Activated CD4-positive, alpha-beta T cell treated with anti-CD3 and anti-CD28 coated beads, Interleukin-2, amount 10 ng/mL, durations not matched to agents 7 days and 5 days (primary cell): ENCODE data around the gene SF1. TPM values are rescaled to one million over a fixed set of nuclear protein-coding genes. Genes with fewer than 3 reads are reported as not detected.

ENCODE experiments used
- CTCF ChIA-PET: fragments of 350-600 bp; sonication (Branson Sonifier 250); formaldehyde crosslinking; loops from one replicate; lab custom pipeline; 2021; ENCODE audit warnings: antibody characterized with exemption; lab: Charles Lee
- POLR2A ChIA-PET: fragments of 350-600 bp; sonication (Branson Sonifier 250); formaldehyde crosslinking; loops from one replicate; lab custom pipeline; 2021; ENCODE audit warnings: antibody characterized with exemption; lab: Charles Lee
- DNase-seq: peaks from one replicate; pipeline ENCODE4 v3.0.0-alpha.2; 2020
- H3K27ac Mint-ChIP-seq: one replicate; pipeline ENCODE4 v1.8.0; 2021; ENCODE audit warnings: mild to moderate bottlenecking, moderate library complexity, mixed read lengths
- H3K27me3 Mint-ChIP-seq: one replicate; pipeline ENCODE4 v1.8.0; 2021; ENCODE audit warnings: mixed read lengths
- H3K36me3 Mint-ChIP-seq: one replicate; pipeline ENCODE4 v1.8.0; 2021; ENCODE audit warnings: low read depth, mixed read lengths
- H3K4me1 Mint-ChIP-seq: one replicate; pipeline ENCODE4 v1.8.0; 2021; ENCODE audit warnings: mixed read lengths
- H3K4me3 Mint-ChIP-seq: one replicate; pipeline ENCODE4 v1.8.0; 2021; ENCODE audit warnings: mild to moderate bottlenecking, moderate library complexity, mixed read lengths
- H3K9me3 Mint-ChIP-seq: one replicate; pipeline ENCODE4 v1.8.0; 2021; ENCODE audit warnings: mixed read lengths
- total RNA-seq, 2 experiments: library from RNA; stranded (reverse); gene quantifications; one replicate each; pipeline ENCODE4 v1.2.3, GENCODE V29; 2021

The SF1 gene
- total RNA-seq, 2 experiments from 2014 or later, result 435 to 456 TPM

DNA sequence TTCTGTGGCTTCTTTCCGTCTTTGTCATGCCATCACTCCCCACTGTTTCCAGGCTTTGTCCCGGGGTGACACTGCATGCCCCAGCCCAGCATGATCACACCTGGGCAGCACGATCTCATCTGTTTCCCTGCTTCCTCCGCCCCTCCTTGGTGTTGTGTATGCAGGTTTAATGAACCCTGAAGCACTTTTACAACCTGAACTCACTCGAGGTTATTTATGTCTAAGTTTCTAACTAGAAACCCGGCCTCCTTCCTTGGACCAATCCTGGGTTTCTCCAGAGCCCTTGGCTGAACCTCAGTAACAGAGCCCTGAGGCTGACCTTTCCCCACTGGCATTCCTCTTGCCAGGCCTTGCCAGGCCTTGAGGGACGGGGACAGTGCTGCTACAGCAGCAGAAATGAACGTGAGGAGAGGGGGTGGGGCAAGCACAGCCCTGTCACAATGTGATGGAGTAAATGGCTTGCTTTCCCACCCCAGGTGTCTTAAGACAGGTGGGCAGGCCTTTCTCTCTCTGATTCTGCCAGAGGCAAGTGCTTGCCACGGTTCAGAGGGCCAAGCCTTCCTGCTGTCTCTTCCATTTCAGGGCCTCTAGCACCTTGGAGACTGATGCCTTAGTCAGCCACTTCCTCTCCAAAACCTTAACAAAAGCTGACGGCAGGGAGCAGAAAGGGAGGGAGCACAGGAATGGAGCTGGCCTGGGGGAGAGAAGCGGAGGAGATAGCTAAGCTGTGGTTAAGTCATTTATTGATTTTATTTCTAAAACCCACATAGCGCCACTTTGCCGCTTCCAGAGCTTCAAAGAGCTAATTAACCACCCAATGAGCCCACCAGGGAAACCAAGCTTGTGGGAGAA is 15.4 kb downstream of the SF1 start:
- Mint-ChIP-seq H3K9me3 (no peaks in the 10 kb centered on the region), H3K27me3 (no peaks in the 10 kb centered on the region), H3K4me3 (peak overlapping the region; percentile 64), H3K4me1 (peaks cover 83% of the 10 kb centered on the region), H3K36me3 (peaks cover 69% of the 10 kb centered on the region), H3K27ac (peak overlapping the region; percentile 94)
- ChIA-PET CTCF (interaction anchor here (0.6 to 5.7 kb wide), 8 partner anchors 8 to 1459 kb away, joined by 3 to 51 read pairs (median 4); partner anchors contain the start of genes RASGRP2 and SF1), POLR2A (interaction anchor here (0.7 to 0.9 kb wide), 2 partner anchors 18 to 107 kb away, joined by 3 read pairs; no protein-coding TSS in a partner anchor)
- DNase-seq, result peak; percentile 47

- Mint-ChIP-seq H3K27ac (peak overlapping the region; percentile 94), H3K4me1 (peaks cover 79% of the 10 kb centered on the region), H3K27me3 (no peaks in the 10 kb centered on the region), H3K9me3 (no peaks in the 10 kb centered on the region), H3K4me3 (peak overlapping the region; percentile 64), H3K36me3 (peaks cover 63% of the 10 kb centered on the region)
- no peak for DNase-seq
- ChIA-PET CTCF (interaction anchor here (0.6 to 5.7 kb wide), 5 partner anchors 11 to 1460 kb away, joined by 3 to 51 read pairs (median 7); partner anchors contain the start of genes RASGRP2 and SF1), POLR2A (interaction anchor here (0.7 kb wide), 1 partner anchor 108 kb away, joined by 3 read pairs; no protein-coding TSS in a partner anchor)
Measured at GRCh38 chr11:64762277-64762673, 16.1 kb downstream of the SF1 start.

DNA sequence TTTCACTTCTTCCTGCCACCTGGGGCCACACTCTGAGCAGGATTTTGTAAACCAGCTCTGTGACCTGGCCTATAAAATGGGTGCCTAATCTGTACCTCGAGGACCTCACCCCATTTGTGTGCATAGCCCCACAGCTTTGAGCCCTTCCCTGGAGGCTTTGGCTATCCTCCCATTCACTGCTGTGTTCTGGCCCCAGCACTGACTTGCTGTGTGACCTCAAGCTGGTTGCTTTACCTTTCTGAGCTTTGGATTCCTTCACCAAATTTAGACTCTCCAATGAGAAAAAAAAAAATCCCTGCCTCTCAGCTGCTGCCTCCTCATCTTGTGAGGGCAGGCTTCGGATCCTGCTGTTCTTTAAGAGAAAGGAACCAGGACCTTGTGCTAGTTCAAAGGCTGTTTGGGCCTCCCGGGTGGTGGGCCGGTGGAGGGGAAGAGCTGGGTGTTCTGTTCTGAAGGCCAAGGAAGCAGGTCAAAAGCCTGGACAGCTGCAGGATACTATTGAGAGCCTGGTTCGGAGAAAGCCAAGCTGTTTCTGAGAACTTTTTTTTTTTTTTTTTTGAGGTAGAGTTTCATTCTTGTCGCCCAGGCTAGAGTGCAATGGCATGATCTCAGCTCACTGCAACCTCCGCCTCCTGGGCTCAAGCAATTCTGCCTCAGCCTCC is 17.5 kb downstream of the SF1 start:
- Mint-ChIP-seq H3K4me3 (peak overlapping the region; percentile 52), H3K36me3 (peaks cover 53% of the 10 kb centered on the region), H3K27ac (peak overlapping the region; percentile 94), H3K4me1 (peaks cover 71% of the 10 kb centered on the region), H3K9me3 (no peaks in the 10 kb centered on the region), H3K27me3 (no peaks in the 10 kb centered on the region)
- DNase-seq, result no peak
- POLR2A ChIA-PET, result no interaction called here
- CTCF ChIA-PET, result interaction anchor here (0.5 to 5.7 kb wide), 9 partner anchors 8 to 659 kb away, joined by 3 to 51 read pairs (median 3); partner anchors contain the start of gene RASGRP2

DNA sequence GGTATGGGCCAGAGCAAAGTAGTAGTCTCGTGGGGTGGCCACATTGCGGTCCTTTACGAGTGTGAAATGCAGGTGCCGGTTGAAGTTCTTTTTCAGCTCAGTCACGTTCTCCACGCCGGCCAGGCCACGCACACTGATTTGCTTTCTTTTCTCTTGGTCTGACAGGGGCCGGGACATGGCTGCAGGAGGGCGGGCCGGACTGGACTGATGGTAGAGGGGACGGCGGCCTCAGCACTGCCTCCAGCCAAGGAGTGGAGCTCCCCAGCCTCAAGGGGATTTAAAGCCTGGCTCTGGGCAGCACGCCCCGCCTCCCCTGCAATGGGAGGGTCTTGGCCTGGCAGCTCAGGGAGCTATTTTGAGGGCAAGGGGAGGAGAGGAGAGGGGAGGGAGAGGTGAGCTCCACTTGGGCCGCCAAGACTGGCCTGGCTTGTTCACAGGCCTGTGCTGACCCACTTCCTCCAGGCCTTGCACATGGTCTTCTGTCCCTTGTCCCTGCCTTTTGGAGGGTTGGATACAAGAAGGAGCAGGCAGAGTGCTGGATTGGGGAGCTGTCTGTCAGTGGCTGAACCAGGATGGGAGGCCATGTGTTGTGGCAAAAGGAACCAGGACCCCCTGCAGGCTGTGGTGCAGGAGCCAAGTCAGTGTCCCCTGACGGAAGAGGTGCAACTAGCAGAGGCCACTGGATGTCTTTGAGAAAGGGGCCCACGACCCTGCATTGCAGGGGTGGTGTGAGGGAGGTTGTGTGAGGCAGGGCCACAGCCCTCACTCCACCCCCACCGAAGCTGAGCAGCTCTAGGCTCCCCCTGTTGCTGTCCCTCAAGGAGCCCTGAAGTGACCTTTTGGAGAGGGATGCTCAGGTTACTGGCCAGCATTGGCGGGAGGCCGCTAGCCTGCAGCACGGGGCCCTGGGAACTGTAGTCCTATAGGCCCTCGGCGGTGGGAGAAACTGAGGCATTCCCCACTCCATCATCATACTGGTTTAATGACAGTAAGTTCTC is 18.3 kb downstream of the SF1 start, which contains the start of gene PYGM:
TSS of gene PYGM (minus strand) at position 253 of the 998 bp plus-strand sequence. CDS start at position 177, 76 bp downstream.
- no peaks in the 10 kb centered on the region for H3K27me3 Mint-ChIP-seq
- no peaks in the 10 kb centered on the region for H3K9me3 Mint-ChIP-seq
- peak within 1 kb of the TSS; percentile 13 for H3K4me3 Mint-ChIP-seq
- CTCF ChIA-PET, result interaction anchor here (0.6 to 5.7 kb wide), 7 partner anchors 9 to 334 kb away, joined by 3 to 51 read pairs (median 5); partner anchors contain the start of gene RASGRP2
- POLR2A ChIA-PET, result no interaction called here
- H3K4me1 Mint-ChIP-seq, result peaks cover 63% of the 10 kb centered on the region
- H3K36me3 Mint-ChIP-seq, result peaks cover 46% of the 10 kb centered on the region
- peak within 1 kb of the TSS; percentile 94 for H3K27ac Mint-ChIP-seq
- DNase-seq, result no peak

DNA sequence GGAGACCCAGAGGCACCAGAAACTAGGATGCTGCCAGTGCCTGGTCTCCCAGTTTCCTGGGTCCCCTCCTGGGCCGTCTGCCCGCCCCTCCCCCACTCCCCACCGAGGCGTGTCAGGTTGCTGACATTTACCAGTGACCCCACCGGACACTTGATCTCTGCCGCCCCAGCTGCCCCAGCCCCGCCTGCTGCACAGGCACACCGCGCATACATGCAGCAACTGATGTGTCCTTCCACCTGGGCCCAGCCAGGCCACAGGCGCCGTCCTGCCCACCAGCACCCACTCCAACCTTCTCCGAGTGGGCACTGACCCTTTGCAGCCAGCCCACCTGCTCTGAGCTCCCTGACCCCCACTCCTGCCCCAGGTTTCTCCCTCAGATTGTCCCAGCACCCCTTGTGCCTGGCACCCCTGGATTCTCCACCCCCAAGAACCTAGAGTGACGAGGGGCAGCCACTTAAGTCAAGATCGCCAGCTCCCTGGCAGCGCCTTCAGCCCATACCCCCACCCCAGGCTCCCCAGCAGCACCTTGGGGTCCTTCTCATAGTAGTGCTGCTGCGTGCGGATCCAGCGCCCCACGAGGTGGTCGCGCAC is 19.1 kb downstream of the SF1 start:
- peak overlapping the region; percentile 82 for H3K27ac Mint-ChIP-seq
- no peaks in the 10 kb centered on the region for H3K9me3 Mint-ChIP-seq
- H3K27me3 Mint-ChIP-seq, result no peaks in the 10 kb centered on the region
- no peak overlapping the region for H3K4me3 Mint-ChIP-seq
- POLR2A ChIA-PET, result no interaction called here
- peaks cover 55% of the 10 kb centered on the region for H3K4me1 Mint-ChIP-seq
- peaks cover 38% of the 10 kb centered on the region for H3K36me3 Mint-ChIP-seq
- CTCF ChIA-PET, result interaction anchor here (1.0 to 1.8 kb wide), 3 partner anchors 9 to 15 kb away, joined by 5 to 9 read pairs (median 5); partner anchors contain the start of gene RASGRP2
- DNase-seq, result no peak

DNA sequence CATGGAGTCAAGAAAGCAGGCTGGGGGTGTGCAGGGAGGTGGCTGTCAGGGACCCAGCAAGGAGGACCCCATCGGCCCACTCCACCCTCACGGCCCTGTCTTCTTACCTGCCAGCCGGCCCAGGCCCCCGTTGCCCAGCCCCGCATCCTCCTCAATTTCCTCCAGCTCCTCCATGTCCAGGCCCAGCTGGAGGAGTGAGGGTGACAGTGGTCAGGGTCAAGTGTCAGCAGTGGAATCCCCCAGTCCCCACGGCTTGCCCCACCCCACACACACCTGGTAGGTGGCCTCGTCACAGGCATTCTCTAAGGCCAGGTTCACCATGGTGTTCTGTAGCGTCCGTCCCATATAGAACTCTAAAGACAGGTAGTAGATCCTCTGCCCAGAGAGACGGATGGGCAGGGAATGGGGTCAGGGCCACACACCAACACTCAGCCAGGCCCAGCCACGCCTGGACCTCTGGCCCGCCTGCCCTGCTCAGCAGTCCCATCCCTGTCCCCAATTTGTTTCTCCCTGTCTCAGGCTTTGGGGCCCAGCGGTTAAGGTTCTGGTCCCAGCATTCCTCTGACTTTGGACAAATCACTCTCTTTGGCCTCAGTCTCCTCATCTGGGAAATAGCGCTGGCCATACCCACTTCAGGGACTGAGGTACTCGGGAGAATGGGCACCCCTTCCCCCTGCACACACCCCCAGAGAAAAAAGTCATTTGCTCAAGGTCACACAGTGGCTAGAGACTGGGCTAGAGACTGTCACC is 19.8 kb downstream of the SF1 start:
- CTCF ChIA-PET, result interaction anchor here (0.6 kb wide), 1 partner anchor 11 kb away, joined by 4 read pairs; no protein-coding TSS in a partner anchor
- H3K9me3 Mint-ChIP-seq, result no peaks in the 10 kb centered on the region
- peak overlapping the region; percentile 82 for H3K27ac Mint-ChIP-seq
- DNase-seq, result no peak
- no peaks in the 10 kb centered on the region for H3K27me3 Mint-ChIP-seq
- H3K4me1 Mint-ChIP-seq, result peaks cover 48% of the 10 kb centered on the region
- peaks cover 33% of the 10 kb centered on the region for H3K36me3 Mint-ChIP-seq
- POLR2A ChIA-PET, result no interaction called here
- H3K4me3 Mint-ChIP-seq, result no peak overlapping the region

DNA sequence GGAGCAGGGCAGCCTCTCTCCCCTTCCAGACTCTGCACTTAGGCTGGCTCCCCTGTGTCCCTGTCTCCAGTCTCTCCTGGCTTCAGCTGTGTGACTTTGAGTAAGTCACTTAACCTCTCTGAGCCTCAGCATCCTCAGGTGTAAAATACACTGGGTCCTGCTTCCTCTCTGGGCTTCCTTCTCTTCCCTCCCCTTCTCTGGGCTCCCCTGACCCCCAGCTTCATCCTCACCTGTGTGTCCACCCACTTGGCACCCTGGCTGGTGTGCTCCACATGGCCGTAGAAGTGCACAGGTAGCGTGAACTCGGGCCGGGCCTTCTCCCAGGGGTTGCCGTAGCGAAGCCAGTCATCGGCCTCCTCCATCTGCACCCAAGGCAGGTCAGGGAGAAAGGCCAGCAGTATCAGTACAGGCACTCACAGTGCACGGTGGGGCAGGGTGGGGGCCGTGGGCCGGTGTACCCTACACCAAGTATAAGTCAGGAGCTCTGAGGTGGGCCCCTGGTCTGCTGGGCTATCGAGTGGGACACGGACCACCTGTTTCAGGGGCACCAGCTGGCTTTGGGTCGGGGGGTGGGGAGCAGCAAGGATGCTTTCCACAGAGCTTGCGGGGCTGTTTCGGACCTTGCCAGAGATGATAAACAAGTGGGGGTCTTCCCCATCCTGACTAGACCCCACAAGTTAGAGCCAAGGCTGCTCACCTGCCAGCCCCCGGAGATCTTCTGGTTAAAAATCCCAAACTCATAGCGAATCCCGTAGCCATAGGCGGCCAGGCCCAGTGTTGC is 20.6 kb downstream of the SF1 start:
- Mint-ChIP-seq H3K36me3 (peaks cover 26% of the 10 kb centered on the region), H3K27ac (no peak overlapping the region), H3K4me1 (peaks cover 41% of the 10 kb centered on the region), H3K9me3 (no peaks in the 10 kb centered on the region), H3K4me3 (no peak overlapping the region), H3K27me3 (no peaks in the 10 kb centered on the region)
- ChIA-PET CTCF (interaction anchor here (0.6 to 1.7 kb wide), 2 partner anchors 10 to 15 kb away, joined by 3 to 4 read pairs; no protein-coding TSS in a partner anchor), POLR2A (no interaction called here)
- DNase-seq, result no peak

DNA sequence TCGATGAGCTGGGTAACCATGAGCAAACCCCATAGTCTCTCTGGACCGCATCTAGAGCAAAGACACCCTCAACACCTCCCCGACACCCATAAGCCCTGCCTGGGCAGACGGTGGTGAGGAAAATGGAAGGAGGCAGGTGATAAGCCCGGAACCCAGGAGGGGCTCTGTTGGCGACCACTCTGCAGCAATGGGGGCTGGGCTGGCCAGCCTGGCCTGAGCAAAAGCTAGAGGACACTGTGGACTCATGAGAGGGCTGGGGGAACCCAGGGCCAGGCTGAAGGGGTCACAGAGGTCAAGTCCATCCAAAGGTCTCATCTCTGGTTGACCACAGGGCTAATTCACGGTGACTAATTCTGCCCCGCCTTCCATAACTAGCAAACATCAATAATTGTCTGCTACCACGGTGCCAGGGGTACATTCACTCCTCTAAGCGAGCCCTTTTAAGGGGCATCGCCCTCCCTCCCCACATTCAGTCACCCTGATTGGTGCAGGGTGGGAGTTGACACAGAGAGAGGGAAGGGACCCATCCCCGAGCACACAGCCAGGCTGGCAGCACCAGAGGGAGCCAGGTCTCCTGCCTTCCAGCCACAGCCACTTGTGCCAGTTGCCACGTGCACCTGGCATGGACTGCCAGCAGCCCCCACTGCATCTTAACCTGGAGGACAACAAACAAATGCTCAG is 22.5 kb downstream of the SF1 start:
- DNase-seq, result no peak
- Mint-ChIP-seq H3K4me3 (no peak overlapping the region), H3K36me3 (peaks cover 23% of the 10 kb centered on the region), H3K9me3 (no peaks in the 10 kb centered on the region), H3K4me1 (peaks cover 35% of the 10 kb centered on the region), H3K27me3 (no peaks in the 10 kb centered on the region), H3K27ac (no peak overlapping the region)
- CTCF ChIA-PET, result interaction anchor here (2.4 kb wide), 1 partner anchor 13 kb away, joined by 10 read pairs; the partner anchor contains the start of gene RASGRP2
- POLR2A ChIA-PET, result no interaction called here

- POLR2A ChIA-PET, result no interaction called here
Measured at GRCh38 chr11:64754919-64755662, 23.3 kb downstream of the SF1 start.

More at GRCh38 chr11:64754919-64755662, 23.3 kb downstream of the SF1 start:
- peaks cover 26% of the 10 kb centered on the region for H3K36me3 Mint-ChIP-seq
- H3K27ac Mint-ChIP-seq, result no peak overlapping the region
- CTCF ChIA-PET, result interaction anchor here (1.0 to 2.4 kb wide), 2 partner anchors 8 to 12 kb away, joined by 4 to 10 read pairs; partner anchors contain the start of gene RASGRP2
- H3K4me1 Mint-ChIP-seq, result peaks cover 35% of the 10 kb centered on the region
- H3K4me3 Mint-ChIP-seq, result no peak overlapping the region
- no peak for DNase-seq
- H3K9me3 Mint-ChIP-seq, result no peaks in the 10 kb centered on the region
- no peaks in the 10 kb centered on the region for H3K27me3 Mint-ChIP-seq
